ENCODE measurements around the gene PYGB.

The PYGB gene

DNA sequence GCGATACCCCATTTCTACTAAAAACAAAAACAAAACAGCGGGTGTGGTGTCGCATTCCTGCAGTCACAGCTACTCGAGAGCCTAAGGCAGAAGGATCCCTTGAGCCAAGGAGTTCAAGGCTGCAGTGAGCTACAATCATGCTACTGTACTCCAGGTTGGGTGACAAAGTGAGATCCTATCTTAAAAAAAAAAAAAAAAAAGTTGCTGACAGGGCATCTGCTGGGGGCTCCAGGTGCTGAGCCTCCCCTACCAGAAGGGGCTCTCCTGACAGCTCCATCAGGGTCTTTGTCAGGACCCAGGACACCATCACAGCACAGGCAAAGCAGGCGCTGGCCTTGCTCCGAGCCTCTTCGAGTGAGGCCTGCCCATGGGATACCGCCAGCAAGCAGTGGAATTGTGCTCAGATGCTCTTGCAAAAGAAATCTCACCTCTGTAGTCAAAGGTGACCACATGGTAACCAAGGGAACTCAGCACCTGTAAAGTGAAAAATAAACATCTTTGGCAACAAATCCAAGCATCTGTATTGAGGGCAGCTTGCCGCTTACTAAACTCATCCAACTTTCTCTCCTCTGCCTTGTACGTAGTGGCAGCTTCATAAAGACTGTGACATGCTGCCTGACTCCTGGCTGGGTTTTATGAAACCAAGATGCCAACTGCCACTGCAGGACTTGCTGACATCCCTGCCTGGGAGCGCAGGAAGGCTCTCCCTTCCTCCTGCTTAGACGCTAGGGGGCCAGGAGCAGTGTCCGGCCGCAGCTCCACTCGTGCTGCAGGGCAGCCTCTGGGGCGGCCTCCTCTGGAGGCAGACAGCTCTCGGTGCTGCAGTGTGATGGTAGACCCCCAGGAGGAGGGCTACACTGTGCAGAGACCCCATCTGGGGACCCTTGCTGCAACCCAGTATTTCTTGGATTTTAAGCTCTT is 66.9 kb downstream of the PYGB start:
- TF ChIP-seq, protein P1, sequence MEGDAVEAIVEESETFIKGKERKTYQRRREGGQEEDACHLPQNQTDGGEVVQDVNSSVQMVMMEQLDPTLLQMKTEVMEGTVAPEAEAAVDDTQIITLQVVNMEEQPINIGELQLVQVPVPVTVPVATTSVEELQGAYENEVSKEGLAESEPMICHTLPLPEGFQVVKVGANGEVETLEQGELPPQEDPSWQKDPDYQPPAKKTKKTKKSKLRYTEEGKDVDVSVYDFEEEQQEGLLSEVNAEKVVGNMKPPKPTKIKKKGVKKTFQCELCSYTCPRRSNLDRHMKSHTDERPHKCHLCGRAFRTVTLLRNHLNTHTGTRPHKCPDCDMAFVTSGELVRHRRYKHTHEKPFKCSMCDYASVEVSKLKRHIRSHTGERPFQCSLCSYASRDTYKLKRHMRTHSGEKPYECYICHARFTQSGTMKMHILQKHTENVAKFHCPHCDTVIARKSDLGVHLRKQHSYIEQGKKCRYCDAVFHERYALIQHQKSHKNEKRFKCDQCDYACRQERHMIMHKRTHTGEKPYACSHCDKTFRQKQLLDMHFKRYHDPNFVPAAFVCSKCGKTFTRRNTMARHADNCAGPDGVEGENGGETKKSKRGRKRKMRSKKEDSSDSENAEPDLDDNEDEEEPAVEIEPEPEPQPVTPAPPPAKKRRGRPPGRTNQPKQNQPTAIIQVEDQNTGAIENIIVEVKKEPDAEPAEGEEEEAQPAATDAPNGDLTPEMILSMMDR (IDR thresholded peaks at IDR 0.05; ENCODE audit: insufficient read depth, missing control alignments): no peak
- DNase-seq (ENCODE audit: insufficient read length, low spot score) (no peak), FAIRE-seq (no peak)

DNA sequence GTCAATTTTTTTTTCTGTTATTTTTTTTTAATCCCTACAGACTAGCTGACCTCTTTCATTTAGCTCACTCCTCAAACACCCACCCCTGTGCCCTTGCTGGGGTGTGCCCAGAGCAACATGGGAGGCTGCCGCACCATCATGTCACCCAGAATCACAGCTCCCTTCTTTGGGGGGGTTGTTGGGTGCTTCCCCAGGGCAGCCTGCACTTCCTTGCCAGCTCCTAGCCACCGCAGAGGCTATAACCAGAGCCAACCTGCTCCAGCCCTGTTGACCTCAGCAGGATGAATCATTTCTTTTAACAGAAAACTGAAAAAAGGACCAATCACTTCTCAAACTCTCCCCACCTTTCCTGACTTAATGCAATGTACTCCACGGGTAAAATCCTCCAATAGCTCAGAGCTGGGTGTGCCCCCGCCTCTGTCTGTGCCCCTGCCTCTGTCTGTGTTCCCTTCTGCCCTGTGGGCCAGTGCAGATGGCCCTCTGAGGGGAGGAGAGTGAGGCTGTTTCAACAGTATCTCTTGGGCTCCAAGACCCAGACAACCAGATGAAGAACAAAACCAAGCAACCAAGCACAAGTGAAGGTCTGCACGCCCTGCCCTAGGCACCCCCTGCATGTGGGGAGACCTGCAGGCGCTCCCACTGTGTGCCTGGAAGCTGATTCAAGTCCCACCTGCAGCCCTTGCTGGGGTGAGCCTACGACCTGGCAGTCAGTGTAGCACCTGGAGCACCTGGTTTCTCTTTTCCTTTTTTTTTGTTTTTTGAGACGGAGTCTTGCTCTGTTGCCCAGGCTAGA is 67.7 kb downstream of the PYGB start:
- FAIRE-seq (no peak), DNase-seq (ENCODE audit: insufficient read length, low spot score) (no peak)
- TF ChIP-seq, protein P1 (IDR thresholded peaks at IDR 0.05; ENCODE audit: insufficient read depth, missing control alignments): no peak

DNA sequence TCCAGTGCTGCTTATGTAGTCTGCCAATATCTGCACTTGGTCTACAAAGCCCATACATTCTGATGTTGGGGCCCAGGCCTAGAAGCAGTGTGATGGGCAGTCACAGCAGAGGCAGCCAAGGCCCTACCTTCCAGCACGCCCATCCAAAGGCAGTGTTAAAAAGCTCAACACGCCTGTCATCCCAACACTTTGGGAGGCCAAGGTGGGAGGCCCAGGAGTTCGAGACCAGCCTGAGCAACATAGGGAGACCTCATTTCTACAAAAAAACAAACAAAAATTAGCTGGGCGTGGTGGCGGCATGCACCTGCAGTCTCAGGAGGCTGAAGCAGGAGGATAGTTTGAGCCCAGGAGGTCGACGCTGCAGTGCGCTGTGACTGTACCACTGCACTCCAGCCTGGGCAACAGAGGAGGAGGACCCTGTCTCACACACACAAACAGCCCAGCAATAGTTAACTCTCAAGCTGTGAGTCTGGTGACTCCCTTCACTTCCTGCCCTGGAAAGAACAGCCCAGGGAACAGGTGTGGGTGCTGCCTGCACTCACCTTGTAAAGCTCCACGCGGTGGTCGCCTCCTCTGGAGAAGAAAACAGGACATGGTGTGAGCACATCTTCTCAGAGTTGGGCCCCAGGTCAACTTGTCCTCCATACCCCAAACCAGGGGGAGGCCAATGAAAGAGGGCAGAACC is 68.8 kb downstream of the PYGB start:
- DNase-seq (ENCODE audit: insufficient read length, low spot score): no peak
- TF ChIP-seq, protein P1 (IDR thresholded peaks at IDR 0.05; ENCODE audit: insufficient read depth, missing control alignments): no peak
- no peak for FAIRE-seq

DNA sequence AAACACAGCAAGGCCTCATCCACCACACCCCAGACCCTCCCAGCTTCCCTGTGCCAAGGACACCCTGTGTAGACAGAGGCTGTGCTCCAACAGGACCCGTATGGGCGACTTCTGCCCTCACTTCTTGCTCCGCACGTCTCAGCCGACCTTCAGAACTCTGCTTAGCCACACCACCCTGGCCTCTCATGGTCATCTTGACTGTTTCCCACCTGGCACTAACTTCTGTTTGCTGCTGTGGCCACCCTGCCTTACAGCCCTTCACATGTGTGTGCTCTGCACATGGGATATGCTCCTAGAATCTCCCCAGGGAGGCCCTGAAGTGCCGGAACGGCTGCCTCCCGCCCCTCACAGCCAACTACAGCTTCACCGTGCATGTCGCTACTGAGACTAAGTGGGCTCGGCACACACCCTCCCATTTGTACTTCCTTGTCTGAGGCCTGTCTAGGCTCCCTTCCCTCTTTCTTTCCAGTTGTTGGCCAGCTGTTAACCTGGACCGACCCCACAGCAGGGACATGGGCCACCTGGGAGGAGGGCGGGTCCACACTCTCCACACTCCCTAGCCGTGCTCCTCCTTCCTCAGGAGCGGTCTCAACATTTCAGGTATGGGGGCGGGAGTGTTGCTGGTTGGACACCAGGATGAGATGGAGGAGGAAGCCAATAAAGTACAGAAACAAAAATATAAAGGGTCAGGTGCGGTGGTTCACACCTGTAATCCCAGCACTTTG is 69.6 kb downstream of the PYGB start:
- DNase-seq (ENCODE audit: insufficient read length, low spot score) (no peak), FAIRE-seq (no peak)
- TF ChIP-seq, protein P1 (IDR thresholded peaks at IDR 0.05; ENCODE audit: insufficient read depth, missing control alignments): no peak

DNA sequence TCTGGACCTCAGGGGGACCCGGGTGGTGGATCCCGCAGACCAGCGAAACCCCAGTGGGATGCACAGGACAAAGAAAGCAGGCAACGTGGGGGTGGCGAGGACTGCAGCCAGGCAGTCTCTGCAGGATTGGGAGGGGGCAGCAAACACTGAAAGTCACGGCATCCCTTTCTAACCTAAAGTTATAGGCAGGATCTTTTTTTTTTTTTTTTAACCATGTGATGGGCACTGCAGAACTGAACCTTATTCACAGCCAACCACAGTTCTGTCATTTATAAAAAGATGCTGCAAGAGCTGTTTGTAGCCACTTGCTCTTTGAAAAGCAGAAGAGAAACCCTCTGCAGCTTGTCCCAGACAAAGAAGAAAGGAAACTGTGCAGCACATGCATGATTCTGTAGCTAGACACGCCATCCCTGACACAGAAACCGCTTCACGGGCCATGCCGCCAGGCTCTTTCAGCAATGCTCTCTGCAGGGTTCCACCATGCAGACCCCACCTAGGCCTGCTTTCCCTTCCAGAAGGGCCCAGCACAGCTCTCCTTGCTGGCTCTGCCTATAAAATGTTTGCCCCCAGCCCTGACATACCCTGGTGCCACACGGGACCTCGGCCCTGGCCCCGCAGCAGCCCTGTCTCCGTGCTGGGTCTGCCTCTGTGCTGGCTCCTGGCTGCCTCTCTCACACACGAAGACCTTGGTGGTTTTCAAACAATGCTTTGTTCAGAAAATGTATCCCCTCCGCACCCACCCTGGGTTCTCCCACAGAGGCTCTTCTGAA is 70.8 kb downstream of the PYGB start:
- DNase-seq (ENCODE audit: insufficient read length, low spot score) (no peak), FAIRE-seq (no peak)
- TF ChIP-seq, protein P1 (IDR thresholded peaks at IDR 0.05; ENCODE audit: insufficient read depth, missing control alignments): no peak
